ENCODE results near the gene GLRX. TPM values are rescaled to one million over a fixed set of nuclear protein-coding genes. Genes with fewer than 3 reads are reported as not detected.
A peak's percentile ranks its signal among the peaks of the same experiment; 100 is the strongest.

Gene GLRX
- total RNA-seq, 4 donors from 2014 or later: 126 to 311 (median 181) TPM

DNA sequence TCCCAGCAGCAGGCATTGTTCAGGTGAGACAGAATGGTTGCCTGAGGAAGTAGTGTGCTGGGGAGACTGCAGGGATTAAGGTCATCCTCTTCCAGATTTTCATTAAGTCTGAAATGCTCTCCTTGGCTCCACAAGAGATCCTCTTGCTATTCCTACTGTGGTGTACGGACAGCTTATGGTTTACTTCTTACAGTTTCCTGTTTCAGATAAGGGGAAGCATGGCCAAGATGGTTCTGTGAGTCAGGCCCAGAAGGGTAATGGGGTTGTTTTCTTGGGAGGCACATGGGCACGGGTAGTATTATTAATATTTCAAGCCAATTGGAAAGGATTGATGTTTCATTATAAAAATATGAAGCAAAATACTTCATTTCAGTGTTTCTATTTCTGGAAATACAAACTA lies 42.9 kb downstream of the GLRX start:
- no peaks in the 10 kb centered on the region for H3K9me3 ChIP-seq
- no peak for TF ChIP-seq POLR2A (IDR thresholded peaks at IDR 0.05)
- TF ChIP-seq, protein P1, sequence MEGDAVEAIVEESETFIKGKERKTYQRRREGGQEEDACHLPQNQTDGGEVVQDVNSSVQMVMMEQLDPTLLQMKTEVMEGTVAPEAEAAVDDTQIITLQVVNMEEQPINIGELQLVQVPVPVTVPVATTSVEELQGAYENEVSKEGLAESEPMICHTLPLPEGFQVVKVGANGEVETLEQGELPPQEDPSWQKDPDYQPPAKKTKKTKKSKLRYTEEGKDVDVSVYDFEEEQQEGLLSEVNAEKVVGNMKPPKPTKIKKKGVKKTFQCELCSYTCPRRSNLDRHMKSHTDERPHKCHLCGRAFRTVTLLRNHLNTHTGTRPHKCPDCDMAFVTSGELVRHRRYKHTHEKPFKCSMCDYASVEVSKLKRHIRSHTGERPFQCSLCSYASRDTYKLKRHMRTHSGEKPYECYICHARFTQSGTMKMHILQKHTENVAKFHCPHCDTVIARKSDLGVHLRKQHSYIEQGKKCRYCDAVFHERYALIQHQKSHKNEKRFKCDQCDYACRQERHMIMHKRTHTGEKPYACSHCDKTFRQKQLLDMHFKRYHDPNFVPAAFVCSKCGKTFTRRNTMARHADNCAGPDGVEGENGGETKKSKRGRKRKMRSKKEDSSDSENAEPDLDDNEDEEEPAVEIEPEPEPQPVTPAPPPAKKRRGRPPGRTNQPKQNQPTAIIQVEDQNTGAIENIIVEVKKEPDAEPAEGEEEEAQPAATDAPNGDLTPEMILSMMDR (IDR thresholded peaks at IDR 0.05): no peak
- H3K27me3 ChIP-seq: no peaks in the 10 kb centered on the region
- peak overlapping the region in 3 of 4 donors; percentile 4 to 40 (median 36) for H3K27ac ChIP-seq
- no peaks in the 10 kb centered on the region for H3K4me1 ChIP-seq
- no peak overlapping the region for H3K4me3 ChIP-seq
- DNase-seq: no peak
- H3K36me3 ChIP-seq: peaks cover 0 to 7% (median 0%) of the 10 kb centered on the region in 3 donors

DNA sequence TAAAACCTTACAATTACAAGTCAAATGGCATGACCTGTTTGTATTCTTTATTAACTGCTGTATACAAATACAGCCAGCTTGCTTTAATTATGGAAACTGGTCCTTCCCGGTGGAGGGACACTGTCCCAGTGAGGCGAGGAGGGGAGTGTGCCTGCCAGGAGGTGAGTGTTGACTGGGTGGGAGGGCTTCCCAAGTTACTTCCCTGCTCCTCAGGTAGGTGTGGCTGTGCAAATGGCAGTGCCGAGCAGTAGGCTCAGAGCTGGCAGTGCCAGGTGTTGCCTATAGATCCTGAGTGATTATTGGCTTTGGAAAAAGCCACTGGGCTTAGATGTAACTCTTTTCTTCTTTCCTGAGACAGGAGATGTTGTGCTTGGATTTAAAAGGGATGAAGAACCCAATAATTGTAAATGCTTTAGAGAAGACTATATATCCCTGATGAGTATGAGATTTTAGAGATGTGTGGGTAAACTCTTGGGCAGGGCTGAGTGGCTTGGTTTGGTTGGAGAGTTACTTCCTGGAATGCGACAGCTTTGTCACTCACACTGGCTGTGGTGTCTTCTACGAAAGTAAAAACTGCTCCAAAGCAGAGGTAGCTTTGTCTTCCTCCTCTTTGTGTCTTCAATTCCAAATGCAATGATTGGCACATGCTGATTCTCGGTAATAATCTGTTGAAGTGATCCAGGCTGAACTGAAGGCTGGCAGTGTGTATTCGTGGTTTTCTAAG lies 43.7 kb downstream of the GLRX start:
- H3K36me3 ChIP-seq: peaks cover 0 to 1% (median 0%) of the 10 kb centered on the region in 3 donors
- H3K27ac ChIP-seq: peak overlapping the region in 2 of 4 donors; percentile 4 to 36
- no peak overlapping the region for H3K4me3 ChIP-seq
- H3K27me3 ChIP-seq: no peaks in the 10 kb centered on the region
- TF ChIP-seq, protein P1 (IDR thresholded peaks at IDR 0.05): no peak
- TF ChIP-seq POLR2A (IDR thresholded peaks at IDR 0.05): no peak
- no peak for DNase-seq
- no peaks in the 10 kb centered on the region for H3K4me1 ChIP-seq
- H3K9me3 ChIP-seq: no peaks in the 10 kb centered on the region

DNA sequence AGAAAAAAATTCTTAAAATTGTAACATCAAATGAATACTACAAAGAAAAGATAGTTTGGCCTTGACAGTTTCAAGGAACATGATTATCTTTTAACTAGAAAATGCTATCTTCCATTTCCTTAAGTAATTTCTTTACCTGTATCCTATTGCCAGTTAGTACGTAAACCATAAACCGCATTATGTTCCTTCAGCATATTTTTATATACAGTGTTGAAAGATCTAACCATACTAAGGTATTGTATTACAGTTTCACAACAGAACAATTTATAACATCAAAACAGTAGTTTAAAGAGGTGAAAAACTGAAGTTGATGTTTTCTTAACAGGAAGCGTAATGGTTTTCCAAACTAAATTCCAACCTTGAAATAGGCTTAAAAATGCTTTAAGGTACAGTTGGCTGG lies 45.1 kb downstream of the GLRX start:
- TF ChIP-seq POLR2A (IDR thresholded peaks at IDR 0.05): no peak
- TF ChIP-seq, protein P1 (IDR thresholded peaks at IDR 0.05): no peak
- Histone ChIP-seq H3K36me3 (no peaks in the 10 kb centered on the region), H3K27ac (no peak overlapping the region), H3K9me3 (no peaks in the 10 kb centered on the region), H3K27me3 (no peaks in the 10 kb centered on the region), H3K4me1 (no peaks in the 10 kb centered on the region), H3K4me3 (no peak overlapping the region)
- DNase-seq: no peak

DNA sequence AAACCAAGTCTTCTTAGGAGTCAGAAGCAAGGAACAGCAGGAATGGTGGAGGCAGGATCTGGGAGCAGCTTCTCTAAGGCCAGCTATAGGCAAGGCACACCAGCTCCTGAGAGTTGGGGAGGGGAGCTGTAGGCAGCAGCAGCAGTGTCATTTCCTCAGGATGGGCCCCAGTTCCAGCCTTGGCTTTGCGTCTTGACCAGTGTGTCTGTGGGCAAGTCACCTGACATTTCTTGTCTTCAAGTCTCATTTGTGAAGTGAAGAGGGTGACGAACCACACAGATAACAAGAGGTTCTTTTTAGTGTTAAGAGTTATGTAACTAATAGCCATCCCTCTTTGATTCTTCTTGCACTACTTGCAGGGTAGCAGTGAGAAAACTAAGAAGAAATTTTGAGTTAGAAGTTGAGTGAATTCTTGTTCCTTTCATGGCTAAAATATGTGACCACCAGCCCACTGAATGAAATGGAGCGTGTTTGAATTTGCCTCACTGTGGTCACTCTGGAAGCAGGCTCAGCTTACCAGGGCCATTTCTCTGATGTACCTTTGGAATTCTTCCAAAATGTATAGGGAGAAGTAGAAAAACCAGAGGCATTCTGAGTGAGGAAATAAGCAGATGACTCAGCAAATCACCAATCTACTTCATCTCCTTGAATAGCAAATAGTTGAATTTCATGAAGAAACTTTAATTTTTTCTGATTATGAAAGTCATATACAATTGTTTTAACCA lies 49.0 kb downstream of the GLRX start:
- TF ChIP-seq, protein P1 (IDR thresholded peaks at IDR 0.05): no peak
- no peak for TF ChIP-seq POLR2A (IDR thresholded peaks at IDR 0.05)
- H3K27me3 ChIP-seq: no peaks in the 10 kb centered on the region
- no peak overlapping the region for H3K4me3 ChIP-seq
- no peak for DNase-seq
- H3K27ac ChIP-seq: peak overlapping the region in 1 of 4 donors; percentile 23
- no peaks in the 10 kb centered on the region for H3K9me3 ChIP-seq
- peaks cover 0 to 6% (median 0%) of the 10 kb centered on the region in 3 donors for H3K36me3 ChIP-seq
- no peaks in the 10 kb centered on the region for H3K4me1 ChIP-seq

DNA sequence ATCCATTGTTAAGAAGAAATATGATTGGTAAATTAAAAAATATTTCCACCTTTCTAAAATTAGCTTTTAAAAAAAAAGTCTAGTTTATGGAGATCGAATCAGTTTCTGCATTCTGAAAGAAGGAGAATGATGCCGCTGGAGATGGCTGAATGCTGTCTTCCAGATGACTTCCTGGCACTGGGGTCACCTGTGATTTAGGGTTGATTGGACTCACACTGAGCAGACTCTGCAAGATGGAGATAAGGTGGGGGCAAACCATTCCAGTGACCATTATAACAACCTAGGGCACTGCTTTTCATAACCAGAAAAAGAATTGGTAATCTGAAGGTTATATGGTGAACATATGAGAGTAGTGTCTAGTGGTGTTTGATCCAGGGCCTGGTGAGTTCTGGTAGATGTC lies 50.6 kb downstream of the GLRX start:
- Histone ChIP-seq H3K9me3 (no peaks in the 10 kb centered on the region), H3K27ac (no peak overlapping the region), H3K4me3 (no peak overlapping the region), H3K4me1 (no peaks in the 10 kb centered on the region), H3K36me3 (peaks cover 0 to 14% (median 0%) of the 10 kb centered on the region in 3 donors), H3K27me3 (no peaks in the 10 kb centered on the region)
- TF ChIP-seq, protein P1 (IDR thresholded peaks at IDR 0.05): no peak
- TF ChIP-seq POLR2A (IDR thresholded peaks at IDR 0.05): no peak
- no peak for DNase-seq

All from Peyer's patch (tissue), 4 donors.